ENCODE measurements around the gene ANKRD16. TPM values are rescaled to one million over a fixed set of nuclear protein-coding genes. Genes with fewer than 3 reads are reported as not detected.

ANKRD16 gene
- total RNA-seq, 1 experiment from 2014 or later, result 4.9 TPM

- TF ChIP-seq CTCF (conservative IDR thresholded peaks at IDR 0.05; ENCODE audit: low read depth, low read length) (no peak), EZH2 (IDR thresholded peaks at IDR 0.05; ENCODE audit: low read length, unreplicated experiment) (no peak), EZH2phosphoT487 (IDR thresholded peaks at IDR 0.05; ENCODE audit: borderline replicate concordance, low read length) (no peak)
- Histone ChIP-seq H3K27ac (ENCODE audit: low read length) (no peak overlapping the region), H3K4me2 (ENCODE audit: low read length) (no peak overlapping the region), H3F3A (ENCODE audit: low read length, unreplicated experiment) (no peaks in the 10 kb centered on the region), H3K4me1 (ENCODE audit: insufficient read depth, low read length) (peaks cover 9% of the 10 kb centered on the region), H4K20me1 (ENCODE audit: low read length) (peaks cover 11% of the 10 kb centered on the region), H3K9me3 (ENCODE audit: low read length) (no peaks in the 10 kb centered on the region), H3K4me3 (ENCODE audit: low read length) (no peak overlapping the region), H2AFZ (ENCODE audit: low read length) (no peak overlapping the region), H3K9me2 (replicated peaks; ENCODE audit: low read length) (no peaks in the 10 kb centered on the region), H3K27me3 (ENCODE audit: low read length) (no peaks in the 10 kb centered on the region), H3K9ac (ENCODE audit: low read length) (no peak overlapping the region), H3K79me2 (ENCODE audit: low read length) (peaks cover 30% of the 10 kb centered on the region), H3K36me3 (ENCODE audit: low read depth, low read length) (no peaks in the 10 kb centered on the region)
- ChIA-PET POLR2A (ENCODE audit: unreplicated experiment) (no interaction called here), CTCF (no interaction called here)
- no TSS peak for BruUV-seq (replicated peaks)
- no peak for ATAC-seq
- no peak for DNase-seq
- intact Hi-C loops (cut with micrococcal nuclease), result no loop called here
Measured at GRCh38 chr10:5816170-5816569, 73.5 kb downstream of the ANKRD16 start.

- POLR2A ChIA-PET (ENCODE audit: unreplicated experiment), result interaction anchor here (0.9 to 1.4 kb wide), 2 partner anchors 76 to 1058 kb away, joined by 4 to 5 read pairs; partner anchors contain the start of genes ANKRD16 and FBH1
- TSS peak; percentile 85 for BruUV-seq (replicated peaks)
- H3K4me3 ChIP-seq (ENCODE audit: low read length), result peak overlapping the region; percentile 60
- no peaks in the 10 kb centered on the region for H3K27me3 ChIP-seq (ENCODE audit: low read length)
- peak overlapping the region; percentile 99 for H3K9ac ChIP-seq (ENCODE audit: low read length)
- H3F3A ChIP-seq (ENCODE audit: low read length, unreplicated experiment), result no peaks in the 10 kb centered on the region
- peak overlapping the region; percentile 83 for H3K4me2 ChIP-seq (ENCODE audit: low read length)
- H3K79me2 ChIP-seq (ENCODE audit: low read length), result peaks cover 48% of the 10 kb centered on the region
- H3K9me2 ChIP-seq (replicated peaks; ENCODE audit: low read length), result no peaks in the 10 kb centered on the region
- peaks cover 26% of the 10 kb centered on the region for H3K4me1 ChIP-seq (ENCODE audit: insufficient read depth, low read length)
- peak overlapping the region; percentile 22; the same call in 1 of the 2 replicates for H2AFZ ChIP-seq (ENCODE audit: low read length)
- no peaks in the 10 kb centered on the region for H3K36me3 ChIP-seq (ENCODE audit: low read depth, low read length)
- H3K9me3 ChIP-seq (ENCODE audit: low read length), result no peaks in the 10 kb centered on the region
- intact Hi-C loops (cut with micrococcal nuclease), result loop anchor here (5.0 kb wide), 2 partner anchors 73 to 127 kb away; partner anchors contain the start of gene ANKRD16
- TF ChIP-seq CTCF (conservative IDR thresholded peaks at IDR 0.05; ENCODE audit: low read depth, low read length), result no peak
- no peak for TF ChIP-seq EZH2 (IDR thresholded peaks at IDR 0.05; ENCODE audit: low read length, unreplicated experiment)
- TF ChIP-seq EZH2phosphoT487 (IDR thresholded peaks at IDR 0.05; ENCODE audit: borderline replicate concordance, low read length), result no peak
- CTCF ChIA-PET, result no interaction called here
- H3K27ac ChIP-seq (ENCODE audit: low read length), result peak overlapping the region; percentile 82
- DNase-seq (no peak), ATAC-seq (no peak; the same call in 1 of the 2 replicates)
- H4K20me1 ChIP-seq (ENCODE audit: low read length), result peaks cover 29% of the 10 kb centered on the region
Measured at GRCh38 chr10:5814110-5815107, 75.3 kb downstream of the ANKRD16 start.

Measured in PC-3 (cell line).